Endothelial cell of hepatic sinusoid (primary cell): Measurements from ENCODE around the gene BMERB1.
"Not testable (repeated sequence)": the region's sequence is repeated elsewhere in the genome, so short reads cannot be mapped to it uniquely, and the experiment has no call there.

ENCODE experiments used
- in situ Hi-C: cut with HindIII; loops from 2 replicates; pipeline ENCODE4 v1.10.0; 2017; ENCODE audit warnings: low sequenced_read_pairs

Gene BMERB1

DNA sequence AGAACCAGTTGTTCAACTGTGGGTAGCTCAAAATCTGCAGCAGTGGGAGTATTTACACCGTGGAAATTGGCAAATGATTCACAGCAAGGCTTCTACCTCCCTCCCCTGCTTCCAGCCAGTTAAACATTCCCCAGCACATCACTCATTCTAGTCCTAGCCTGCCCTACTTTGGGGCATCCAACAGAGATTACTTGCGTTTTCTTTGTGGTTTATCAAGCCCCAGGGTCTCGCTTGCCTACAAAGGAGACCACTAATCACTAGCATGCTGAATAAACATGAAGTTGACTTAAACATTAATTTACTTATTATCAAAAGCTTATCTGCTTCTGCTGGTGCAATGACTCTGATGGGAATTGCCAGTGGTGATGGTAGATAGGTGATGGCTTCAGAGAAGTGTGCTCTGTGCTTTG, 114.1 kb downstream of the BMERB1 start:
- in situ Hi-C loops, result no loop called here

- in situ Hi-C loops, result no loop called here
These were observed 118.1 kb downstream of the BMERB1 start for GRCh38 chr16:15552507-15552906.

- in situ Hi-C loops, result no loop called here
These were observed 119.1 kb downstream of the BMERB1 start for GRCh38 chr16:15553313-15554088.

DNA sequence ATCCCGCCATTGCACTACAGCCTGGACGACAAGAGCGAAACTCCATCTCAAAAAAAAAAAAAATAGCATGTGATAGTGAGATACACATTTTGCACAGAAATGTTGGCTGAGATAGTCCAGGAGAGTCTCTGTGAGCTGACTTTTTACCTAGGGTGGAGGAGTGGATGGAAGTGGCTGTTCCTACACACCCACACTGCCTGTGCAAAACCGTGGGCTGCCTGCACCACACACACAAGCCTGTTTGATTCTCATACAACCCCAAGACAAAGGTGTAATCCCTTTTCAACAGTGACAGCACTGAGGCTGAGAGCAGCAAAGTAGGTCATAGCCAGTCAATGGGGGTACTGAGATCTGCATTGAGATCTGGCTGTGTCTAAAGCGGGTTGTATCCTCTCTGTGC, 121.7 kb downstream of the BMERB1 start:
- in situ Hi-C loops, result no loop called here

DNA sequence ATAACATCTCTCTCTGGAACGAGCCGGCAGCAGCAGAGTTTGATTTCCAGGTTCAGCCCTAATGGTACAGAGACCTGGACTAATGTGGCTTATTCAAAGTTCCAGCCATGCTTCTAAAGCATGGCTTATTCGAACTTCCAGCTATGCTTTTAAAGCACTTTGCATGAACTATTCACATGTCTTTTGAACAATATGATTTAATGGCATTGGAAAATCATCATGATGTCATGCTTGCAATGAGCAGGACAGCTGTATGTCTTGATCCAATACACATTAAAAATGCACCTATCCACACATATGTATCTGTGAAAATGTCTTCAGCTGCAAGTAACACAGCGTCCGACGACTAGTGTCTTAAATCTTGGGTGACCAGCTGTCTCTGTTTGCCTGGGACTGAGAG, 122.9 kb downstream of the BMERB1 start:
- in situ Hi-C loops, result no loop called here

GRCh38 chr16:15559176-15559575, 124.8 kb downstream of the BMERB1 start:
- in situ Hi-C loops, result no loop called here

GRCh38 chr16:15564604-15565339, 130.4 kb downstream of the BMERB1 start:
- in situ Hi-C loops, result no loop called here

- in situ Hi-C loops, result no loop called here
These were observed 131.7 kb downstream of the BMERB1 start for GRCh38 chr16:15566095-15566494.

GRCh38 chr16:15567823-15568222, 133.4 kb downstream of the BMERB1 start:
- in situ Hi-C loops, result no loop called here

GRCh38 chr16:15570666-15571065, 136.3 kb downstream of the BMERB1 start:
- in situ Hi-C loops, result not testable (repeated sequence)

GRCh38 chr16:15571557-15571956, 137.2 kb downstream of the BMERB1 start:
- in situ Hi-C loops, result no loop called here

- in situ Hi-C loops, result no loop called here
These were observed 138.1 kb downstream of the BMERB1 start for GRCh38 chr16:15572329-15573001.

DNA sequence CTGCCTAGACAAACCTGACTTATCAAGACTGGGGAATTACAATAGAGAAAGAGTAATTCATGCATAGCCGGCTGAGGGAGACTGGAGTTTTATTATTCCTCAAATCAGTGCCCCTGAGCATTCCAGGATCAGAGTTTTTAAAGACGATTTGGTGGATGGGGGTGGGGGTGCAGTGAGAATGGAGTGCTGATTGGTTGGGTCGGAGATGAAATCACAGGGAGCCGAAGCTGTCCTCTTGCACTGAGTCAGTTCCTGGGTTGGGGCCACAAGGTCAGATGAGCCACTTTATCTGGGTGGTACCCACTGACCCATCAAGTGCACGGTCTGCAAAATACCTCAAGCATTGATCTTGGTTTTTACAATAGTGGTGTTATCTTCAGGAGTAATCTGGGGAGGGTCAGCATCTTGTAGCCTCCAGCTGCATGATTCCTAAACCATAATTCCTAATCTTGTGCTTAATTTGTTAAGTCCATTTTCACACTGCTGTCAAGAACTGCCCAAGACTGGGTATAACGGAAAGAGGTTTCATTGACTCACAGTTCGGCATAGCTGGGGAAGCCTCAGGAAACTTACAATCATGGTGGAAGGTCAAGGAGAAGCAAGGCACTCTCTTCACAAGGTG, 139.0 kb downstream of the BMERB1 start:
- in situ Hi-C loops, result no loop called here

GRCh38 chr16:15573896-15574613, 139.7 kb downstream of the BMERB1 start:
- in situ Hi-C loops, result not testable (repeated sequence)

DNA sequence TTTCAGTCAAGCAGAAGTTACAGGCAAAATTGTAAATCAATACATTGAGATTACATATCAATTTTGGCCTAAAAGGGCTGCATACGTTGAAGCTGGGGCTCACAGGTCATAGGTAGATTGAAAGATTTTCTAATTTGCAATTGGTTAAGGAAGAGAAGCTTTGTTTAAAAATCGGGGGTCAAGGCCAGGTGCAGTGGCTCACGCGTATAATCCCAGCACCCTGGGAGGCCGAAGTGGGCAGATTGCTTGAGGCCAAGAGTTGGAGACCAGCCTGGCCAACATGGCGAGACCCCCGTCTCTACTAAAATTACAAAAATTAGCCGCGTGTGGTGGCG, 140.2 kb downstream of the BMERB1 start:
- in situ Hi-C loops, result no loop called here

GRCh38 chr16:15575293-15576049, 141.1 kb downstream of the BMERB1 start:
- in situ Hi-C loops, result no loop called here

- in situ Hi-C loops, result no loop called here
These were observed 142.9 kb downstream of the BMERB1 start for GRCh38 chr16:15576960-15577958.

DNA sequence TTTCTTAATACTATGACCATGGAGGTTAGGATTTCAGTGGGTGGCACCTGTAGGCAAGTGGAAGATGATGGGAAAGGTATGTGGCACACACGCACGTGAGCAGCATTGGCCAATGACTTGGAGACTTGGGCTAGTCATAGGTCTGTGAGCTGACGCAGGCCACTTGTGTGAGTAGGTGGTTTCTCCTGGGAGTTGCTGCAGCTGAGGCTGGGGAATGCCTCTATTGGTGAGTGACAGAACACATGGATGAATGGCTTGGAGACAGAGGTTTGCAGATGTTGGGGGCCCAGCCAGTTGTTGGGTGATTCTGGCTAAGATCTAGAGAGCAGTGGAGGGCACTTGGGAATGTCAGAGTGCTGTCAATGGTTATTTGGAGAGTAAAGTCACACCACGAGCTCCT, 144.4 kb downstream of the BMERB1 start:
- in situ Hi-C loops, result no loop called here
